GM23338 (cell line): ENCODE results near the gene SLC18A2. TPM values are rescaled to one million over a fixed set of nuclear protein-coding genes. Genes with fewer than 3 reads are reported as not detected.

Experiments used
- ATAC-seq: fragments of 200-7000 bp; cut with Tn5 transposase; 3 replicates; pipeline ENCODE4 v1.9.1; 2020
- DNase-seq: peaks from one replicate; pipeline ENCODE4 v3.0.0-alpha.2; 2015; ENCODE audit warnings: low spot score
- H2AFZ ChIP-seq: fragments of 200-600 bp; sonication (generic); 2 replicates; pipeline ENCODE4 v1.8.0; 2016; ENCODE audit warnings: antibody characterized with exemption, mild to moderate bottlenecking, moderate library complexity
- H3F3A ChIP-seq: fragments of 200-600 bp; sonication (generic); replicated peaks from 2 replicates; pipeline ENCODE4 v1.8.0; 2017; ENCODE audit warnings: antibody characterized with exemption, mixed run types, low read depth
- H3K27ac ChIP-seq: fragments of 200-600 bp; sonication (generic); 2 replicates; pipeline ENCODE4 v1.6.1; 2016; ENCODE audit warnings: low read depth
- H3K27me3 ChIP-seq: fragments of 200-600 bp; sonication (generic); 2 replicates; pipeline ENCODE4 v1.8.0; 2016; ENCODE audit warnings: mild to moderate bottlenecking, mixed run types, moderate library complexity; ENCODE audit not compliant: insufficient read depth
- H3K36me3 ChIP-seq: fragments of 200-600 bp; sonication (generic); 2 replicates; pipeline ENCODE4 v1.8.0; 2016; ENCODE audit warnings: mild to moderate bottlenecking; ENCODE audit not compliant: insufficient read depth
- H3K4me1 ChIP-seq: fragments of 200-600 bp; sonication (generic); 2 replicates; pipeline ENCODE4 v1.8.0; 2016; ENCODE audit warnings: mild to moderate bottlenecking, moderate library complexity; ENCODE audit not compliant: insufficient read depth
- H3K4me2 ChIP-seq: fragments of 200-600 bp; sonication (generic); 2 replicates; pipeline ENCODE4 v1.7.1; 2017; ENCODE audit warnings: mixed run types
- H3K4me3 ChIP-seq: fragments of 200-600 bp; sonication (generic); 2 replicates; pipeline ENCODE4 v1.6.1; 2016; ENCODE audit warnings: mixed run types
- H3K79me2 ChIP-seq: fragments of 200-600 bp; sonication (generic); replicated peaks from 2 replicates; pipeline ENCODE4 v1.8.0; 2017; ENCODE audit warnings: mild to moderate bottlenecking; ENCODE audit not compliant: insufficient read depth
- H3K9me2 ChIP-seq: fragments of 200-600 bp; sonication (generic); 2 replicates; pipeline ENCODE4 v1.8.0; 2017; ENCODE audit not compliant: insufficient read depth
- H4K20me1 ChIP-seq: fragments of 200-600 bp; sonication (generic); replicated peaks from 2 replicates; pipeline ENCODE4 v1.8.0; 2017; ENCODE audit warnings: mild to moderate bottlenecking; ENCODE audit not compliant: insufficient read depth
- H3K27ac Mint-ChIP-seq: 2 replicates; pipeline ENCODE4 v1.8.0; 2020; ENCODE audit warnings: inconsistent platforms, mild to moderate bottlenecking, moderate library complexity, mixed read lengths
- H3K27me3 Mint-ChIP-seq: 3 replicates; pipeline ENCODE4 v1.8.0; 2022; ENCODE audit warnings: low read depth, mild to moderate bottlenecking, moderate library complexity, mixed read lengths, inconsistent platforms; ENCODE audit not compliant: insufficient read depth, poor library complexity
- H3K36me3 Mint-ChIP-seq: 3 replicates; pipeline ENCODE4 v1.8.0; 2021; ENCODE audit warnings: low read depth, mild to moderate bottlenecking, inconsistent platforms, moderate library complexity, mixed read lengths
- H3K4me1 Mint-ChIP-seq: 3 replicates; pipeline ENCODE4 v1.8.0; 2020; ENCODE audit warnings: mild to moderate bottlenecking, inconsistent platforms, mixed read lengths
- H3K4me3 Mint-ChIP-seq: 3 replicates; pipeline ENCODE4 v1.8.0; 2021; ENCODE audit warnings: moderate library complexity, mild to moderate bottlenecking, inconsistent platforms, mixed read lengths
- H3K9me3 Mint-ChIP-seq: 3 replicates; pipeline ENCODE4 v1.8.0; 2020; ENCODE audit warnings: moderate library complexity, mild to moderate bottlenecking, inconsistent platforms, mixed read lengths
- CREB1 ChIP-seq: fragments of 250-450 bp; sonication (Bioruptor Pico); IDR thresholded peaks from 2 replicates; pipeline ENCODE4 v1.5.0; 2020; ENCODE audit warnings: low read depth, mild to moderate bottlenecking, moderate library complexity
- CTCF ChIP-seq, 2 experiments: fragments of 200-600 bp in 1 of 2; sonication (generic) in 1 of 2; conservative IDR thresholded peaks; 2 replicates each; pipeline versions ENCODE4 v1.5.1 to v1.6.1; 2016 to 2017; ENCODE audit warnings: antibody characterized with exemption in 2 of 2, low read depth in 2 of 2, mild to moderate bottlenecking in 2 of 2, moderate library complexity in 1 of 2
- EZH2 ChIP-seq: fragments of 200-600 bp; sonication (generic); IDR thresholded peaks from one replicate; pipeline ENCODE4 v1.8.0; 2017; ENCODE audit warnings: antibody characterized with exemption, mild to moderate bottlenecking, low read depth; ENCODE audit not compliant: unreplicated experiment
- EZH2phosphoT487 ChIP-seq: fragments of 200-600 bp; sonication (generic); IDR thresholded peaks from one replicate; pipeline ENCODE4 v1.8.1; 2018; ENCODE audit warnings: antibody characterized with exemption; ENCODE audit not compliant: unreplicated experiment
- NANOG ChIP-seq: IDR thresholded peaks from 2 replicates; pipeline ENCODE4 v1.6.1; 2016; ENCODE audit warnings: antibody characterized with exemption, borderline replicate concordance
- STAT1 ChIP-seq: IDR thresholded peaks from one replicate; pipeline ENCODE4 v1.6.1; 2016; ENCODE audit warnings: antibody characterized with exemption; ENCODE audit not compliant: unreplicated experiment
- ZNF114 ChIP-seq: fragments of 250-450 bp; sonication (Bioruptor Pico); IDR thresholded peaks from 2 replicates; pipeline ENCODE4 v1.5.0; 2020; ENCODE audit warnings: mild to moderate bottlenecking, moderate library complexity
- ZNF331 ChIP-seq: fragments of 250-450 bp; sonication (Bioruptor Pico); IDR thresholded peaks from 2 replicates; pipeline ENCODE4 v1.5.0; 2020; ENCODE audit warnings: low read depth, mild to moderate bottlenecking, moderate library complexity
- polyA plus RNA-seq: library from polyadenylated mRNA; unstranded; fragments of >200 nt; fragmentation: Nextera tagmentation; extraction: Ambion mirVana; gene quantifications from 2 replicates; pipeline ENCODE4 v1.2.1, GENCODE V29; 2016
- total RNA-seq: library from RNA; depleted of rRNA; stranded (reverse); fragments of >200 nt; shearing (Covaris generic); gene quantifications from 2 replicates; pipeline ENCODE4 v1.2.3, GENCODE V29; 2014
- TF ChIP-seq, protein P1 (sequence below): IDR thresholded peaks from one replicate; pipeline ENCODE4 v1.6.1; 2018; ENCODE audit warnings: antibody characterized with exemption; ENCODE audit not compliant: unreplicated experiment
- TF ChIP-seq, protein P2 (sequence below): IDR thresholded peaks from 2 replicates; pipeline ENCODE4 v1.6.1; 2016; ENCODE audit warnings: antibody characterized with exemption

Gene SLC18A2
- total and polyA plus RNA-seq, 2 experiments from 2014 or later, result 4.3 to 8.7 TPM

GRCh38 chr10:117216028-117216427 lies 24.9 kb upstream of the SLC18A2 start:
- Histone ChIP-seq H3K4me2 (peak overlapping the region; percentile 94), H4K20me1 (no peaks in the 10 kb centered on the region), H3K79me2 (no peaks in the 10 kb centered on the region), H3K36me3 (no peaks in the 10 kb centered on the region), H3K27ac (no peak overlapping the region), H3K4me3 (peak overlapping the region; percentile 72), H2AFZ (peak overlapping the region; percentile 99), H3K9me2 (no peaks in the 10 kb centered on the region), H3K4me1 (no peaks in the 10 kb centered on the region; the same call in 1 of the 2 replicates), H3K27me3 (peaks cover 41% of the 10 kb centered on the region), H3F3A (0 out of 2 replicates have a peak, but pooled peaks cover 3% of the 10 kb centered on the region)
- Mint-ChIP-seq H3K4me1 (peaks cover 6% of the 10 kb centered on the region; the same call in 2 of the 3 replicates), H3K27ac (no peak overlapping the region), H3K4me3 (peak overlapping the region; percentile 63), H3K36me3 (no peaks in the 10 kb centered on the region), H3K27me3 (peaks cover 37% of the 10 kb centered on the region), H3K9me3 (peaks cover 15% of the 10 kb centered on the region; the same call in 2 of the 3 replicates)
- DNase-seq, result no peak
- TF ChIP-seq, protein P1, sequence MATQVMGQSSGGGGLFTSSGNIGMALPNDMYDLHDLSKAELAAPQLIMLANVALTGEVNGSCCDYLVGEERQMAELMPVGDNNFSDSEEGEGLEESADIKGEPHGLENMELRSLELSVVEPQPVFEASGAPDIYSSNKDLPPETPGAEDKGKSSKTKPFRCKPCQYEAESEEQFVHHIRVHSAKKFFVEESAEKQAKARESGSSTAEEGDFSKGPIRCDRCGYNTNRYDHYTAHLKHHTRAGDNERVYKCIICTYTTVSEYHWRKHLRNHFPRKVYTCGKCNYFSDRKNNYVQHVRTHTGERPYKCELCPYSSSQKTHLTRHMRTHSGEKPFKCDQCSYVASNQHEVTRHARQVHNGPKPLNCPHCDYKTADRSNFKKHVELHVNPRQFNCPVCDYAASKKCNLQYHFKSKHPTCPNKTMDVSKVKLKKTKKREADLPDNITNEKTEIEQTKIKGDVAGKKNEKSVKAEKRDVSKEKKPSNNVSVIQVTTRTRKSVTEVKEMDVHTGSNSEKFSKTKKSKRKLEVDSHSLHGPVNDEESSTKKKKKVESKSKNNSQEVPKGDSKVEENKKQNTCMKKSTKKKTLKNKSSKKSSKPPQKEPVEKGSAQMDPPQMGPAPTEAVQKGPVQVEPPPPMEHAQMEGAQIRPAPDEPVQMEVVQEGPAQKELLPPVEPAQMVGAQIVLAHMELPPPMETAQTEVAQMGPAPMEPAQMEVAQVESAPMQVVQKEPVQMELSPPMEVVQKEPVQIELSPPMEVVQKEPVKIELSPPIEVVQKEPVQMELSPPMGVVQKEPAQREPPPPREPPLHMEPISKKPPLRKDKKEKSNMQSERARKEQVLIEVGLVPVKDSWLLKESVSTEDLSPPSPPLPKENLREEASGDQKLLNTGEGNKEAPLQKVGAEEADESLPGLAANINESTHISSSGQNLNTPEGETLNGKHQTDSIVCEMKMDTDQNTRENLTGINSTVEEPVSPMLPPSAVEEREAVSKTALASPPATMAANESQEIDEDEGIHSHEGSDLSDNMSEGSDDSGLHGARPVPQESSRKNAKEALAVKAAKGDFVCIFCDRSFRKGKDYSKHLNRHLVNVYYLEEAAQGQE, result no peak
- TF ChIP-seq, protein P2, sequence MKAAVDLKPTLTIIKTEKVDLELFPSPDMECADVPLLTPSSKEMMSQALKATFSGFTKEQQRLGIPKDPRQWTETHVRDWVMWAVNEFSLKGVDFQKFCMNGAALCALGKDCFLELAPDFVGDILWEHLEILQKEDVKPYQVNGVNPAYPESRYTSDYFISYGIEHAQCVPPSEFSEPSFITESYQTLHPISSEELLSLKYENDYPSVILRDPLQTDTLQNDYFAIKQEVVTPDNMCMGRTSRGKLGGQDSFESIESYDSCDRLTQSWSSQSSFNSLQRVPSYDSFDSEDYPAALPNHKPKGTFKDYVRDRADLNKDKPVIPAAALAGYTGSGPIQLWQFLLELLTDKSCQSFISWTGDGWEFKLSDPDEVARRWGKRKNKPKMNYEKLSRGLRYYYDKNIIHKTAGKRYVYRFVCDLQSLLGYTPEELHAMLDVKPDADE, result no peak
- TF ChIP-seq ZNF331 (CRISPR knock-in tag) (no peak), CREB1 (CRISPR knock-in tag) (no peak), STAT1 (no peak), NANOG (no peak)
- ATAC-seq, result no peak

DNA sequence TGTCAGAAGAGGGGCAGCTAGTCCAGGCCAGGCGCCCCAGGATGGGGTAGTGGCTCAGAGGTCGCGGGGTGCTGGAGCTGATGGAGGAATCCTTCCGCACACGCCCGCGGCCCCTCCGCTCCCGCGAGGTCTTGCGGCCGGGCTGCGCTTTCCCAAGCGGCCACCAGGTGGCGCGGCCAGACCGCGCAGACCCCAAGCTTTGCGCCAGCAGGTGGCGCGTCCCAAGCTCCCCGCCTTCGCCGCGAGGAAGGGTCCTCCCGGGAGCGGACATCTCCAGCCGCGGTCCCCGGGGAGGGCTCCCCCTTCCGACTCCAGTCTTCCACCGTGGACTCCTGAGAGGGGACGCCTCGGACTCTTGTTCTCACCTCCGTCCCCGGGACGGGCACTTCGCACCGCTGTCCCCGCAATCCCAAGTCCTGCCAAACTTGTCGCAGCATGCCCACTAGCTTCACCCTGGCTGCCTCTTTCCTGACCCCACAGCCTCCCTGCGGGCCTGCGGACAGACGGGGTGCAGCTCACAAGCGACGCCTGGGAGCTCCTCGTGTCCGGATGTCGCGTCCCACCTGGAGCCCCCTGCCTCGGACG lies 24.2 kb upstream of the SLC18A2 start:
- Mint-ChIP-seq H3K4me1 (peaks cover 12% of the 10 kb centered on the region; the same call in 2 of the 3 replicates), H3K27me3 (peaks cover 40% of the 10 kb centered on the region), H3K4me3 (peak overlapping the region; percentile 75), H3K27ac (no peak overlapping the region), H3K36me3 (no peaks in the 10 kb centered on the region), H3K9me3 (peaks cover 9% of the 10 kb centered on the region; the same call in 2 of the 3 replicates)
- Histone ChIP-seq H3K79me2 (no peaks in the 10 kb centered on the region), H3F3A (0 out of 2 replicates have a peak, but pooled peaks cover 3% of the 10 kb centered on the region), H3K4me2 (peak overlapping the region; percentile 94), H4K20me1 (no peaks in the 10 kb centered on the region), H3K4me1 (peaks cover 2% of the 10 kb centered on the region; the same call in 1 of the 2 replicates), H3K4me3 (peak overlapping the region; percentile 72), H3K9me2 (no peaks in the 10 kb centered on the region), H3K27me3 (peaks cover 41% of the 10 kb centered on the region), H2AFZ (peak overlapping the region; percentile 99), H3K27ac (no peak overlapping the region), H3K36me3 (no peaks in the 10 kb centered on the region)
- peak; percentile 72 for ATAC-seq
- peak; percentile 90 for DNase-seq
- TF ChIP-seq CTCF (conservative IDR thresholded peaks at IDR 0.05; ENCODE audit: low read depth in 2 of 2), result peak; percentile 76 to 100
- no peak for TF ChIP-seq EZH2phosphoT487
- TF ChIP-seq ZNF114 (CRISPR knock-in tag), result no peak
- TF ChIP-seq EZH2, result no peak
- peak; percentile 51; the same call in 1 of the 2 replicates for TF ChIP-seq CREB1 (CRISPR knock-in tag)
- no peak for TF ChIP-seq ZNF331 (CRISPR knock-in tag)
